RWPE1 (cell line): ENCODE measurements around the gene IL12RB2.
"Not testable (repeated sequence)": the region's sequence is repeated elsewhere in the genome, so short reads cannot be mapped to it uniquely, and the experiment has no call there.

Source experiments
- CTCF ChIA-PET: fragments of 350-600 bp; sonication (Branson Sonifier 250); formaldehyde crosslinking; extraction: SDS; loops from one replicate; lab custom pipeline; 2021; lab: Yijun Ruan, JAX
- POLR2A ChIA-PET: fragments of 400-600 bp; formaldehyde crosslinking; extraction: SDS; loops from one replicate; lab custom pipeline; 2020; ENCODE audit warnings: antibody characterized with exemption; ENCODE audit not compliant: low non-redundant PET; lab: Yijun Ruan, JAX
- DNase-seq: peaks from one replicate; pipeline ENCODE4 v3.0.0; 2012; ENCODE audit warnings: low spot score
- H3K27ac ChIP-seq: fragments of 450-650 bp; 2 replicates; pipeline ENCODE4 v1.5.1; 2017
- CTCF ChIP-seq: fragments of 450-650 bp; conservative IDR thresholded peaks from 2 replicates; pipeline ENCODE4 v1.5.1; 2017; ENCODE audit warnings: low read depth, mild to moderate bottlenecking

IL12RB2 gene

GRCh38 chr1:67404212-67404620 lies 96.5 kb downstream of the IL12RB2 start:
- peak overlapping the region; percentile 23; the same call in 1 of the 2 replicates for H3K27ac ChIP-seq
- DNase-seq, result no peak
- no peak for TF ChIP-seq CTCF
- CTCF ChIA-PET, result no interaction called here
- POLR2A ChIA-PET, result interaction anchor here (0.6 kb wide), 1 partner anchor 60 kb away, joined by 4 read pairs; no protein-coding TSS in a partner anchor

- ChIA-PET CTCF (interaction anchor here (0.6 kb wide), 1 partner anchor 274 kb away, joined by 3 read pairs; no protein-coding TSS in a partner anchor), POLR2A (no interaction called here)
These were observed 98.0 kb downstream of the IL12RB2 start for GRCh38 chr1:67405473-67406245.

GRCh38 chr1:67407498-67407897 lies 99.8 kb downstream of the IL12RB2 start:
- ChIA-PET POLR2A (no interaction called here), CTCF (no interaction called here)
- H3K27ac ChIP-seq, result no peak overlapping the region
- DNase-seq, result no peak
- no peak for TF ChIP-seq CTCF

More at GRCh38 chr1:67405473-67406245, 98.0 kb downstream of the IL12RB2 start:
- no peak for TF ChIP-seq CTCF
- H3K27ac ChIP-seq, result no peak overlapping the region
- no peak for DNase-seq

- no peak overlapping the region for H3K27ac ChIP-seq
- no peak for DNase-seq
- CTCF ChIA-PET, result interaction anchor here (0.6 to 0.8 kb wide), 2 partner anchors 8 to 280 kb away, joined by 3 read pairs; no protein-coding TSS in a partner anchor
- no peak for TF ChIP-seq CTCF
- POLR2A ChIA-PET, result no interaction called here
These were observed 100.5 kb downstream of the IL12RB2 start for GRCh38 chr1:67408148-67408547.

- POLR2A ChIA-PET, CTCF ChIA-PET, H3K27ac ChIP-seq, DNase-seq: not testable (repeated sequence)
These were observed 105.4 kb downstream of the IL12RB2 start for GRCh38 chr1:67413101-67413500.

GRCh38 chr1:67414574-67414973 lies 106.9 kb downstream of the IL12RB2 start:
- POLR2A ChIA-PET, result no interaction called here
- CTCF ChIA-PET, result interaction anchor here (1.4 kb wide), 1 partner anchor 86 kb away, joined by 4 read pairs; no protein-coding TSS in a partner anchor

More at GRCh38 chr1:67414574-67414973, 106.9 kb downstream of the IL12RB2 start:
- no peak for DNase-seq
- TF ChIP-seq CTCF, result no peak
- no peak overlapping the region for H3K27ac ChIP-seq
